Suprapubic skin (tissue), 4 donors: ENCODE data around the gene SNRNP27. TPM values are rescaled to one million over a fixed set of nuclear protein-coding genes. Genes with fewer than 3 reads are reported as not detected.

ENCODE experiments used
- DNase-seq, 2 donors: peaks; one replicate each; pipeline ENCODE4 v3.0.0-alpha.2; 2019; ENCODE audit warnings: low spot score in 2 of 2
- H3K27ac ChIP-seq: fragments of 200-600 bp; sonication (generic); one replicate; pipeline ENCODE4 v1.5.1; 2019
- H3K27me3 ChIP-seq: fragments of 200-600 bp; sonication (generic); one replicate; pipeline ENCODE4 v1.5.1; 2019
- H3K36me3 ChIP-seq: fragments of 200-600 bp; sonication (generic); one replicate; pipeline ENCODE4 v1.5.1; 2019
- H3K4me1 ChIP-seq: fragments of 200-600 bp; sonication (generic); one replicate; pipeline ENCODE4 v1.5.1; 2019
- H3K4me3 ChIP-seq: fragments of 200-600 bp; sonication (generic); one replicate; pipeline ENCODE4 v1.5.1; 2019; ENCODE audit warnings: mild to moderate bottlenecking
- H3K9me3 ChIP-seq: fragments of 200-600 bp; sonication (generic); one replicate; pipeline ENCODE4 v1.5.1; 2019
- CTCF ChIP-seq, 2 donors: fragments of 200-600 bp in 1 of 2; fragments of 450-650 bp in 1 of 2; sonication (generic) in 1 of 2; IDR thresholded peaks; one replicate each; pipeline ENCODE4 v1.5.1; 2016 to 2019; ENCODE audit warnings: antibody characterized with exemption in 2 of 2, mild to moderate bottlenecking in 1 of 2, moderate library complexity in 1 of 2
- EP300 ChIP-seq: sonication (generic); formaldehyde crosslinking; IDR thresholded peaks from one replicate; pipeline ENCODE4 v1.6.1; 2017; ENCODE audit warnings: antibody characterized with exemption
- POLR2A ChIP-seq, 2 donors: fragments of 450-650 bp; IDR thresholded peaks; one replicate each; pipeline ENCODE4 v1.6.1; 2017; ENCODE audit warnings: antibody characterized with exemption in 2 of 2, mild to moderate bottlenecking in 2 of 2, moderate library complexity in 2 of 2
- POLR2AphosphoS5 ChIP-seq, 3 donors: sonication (generic); formaldehyde crosslinking; IDR thresholded peaks; one replicate each; pipeline ENCODE4 v1.6.1; 2017; ENCODE audit warnings: antibody characterized with exemption in 3 of 3
- WGBS: methylation state at CpG from one replicate; pipeline ENCODE4 v1.1.5; 2018; 5-methylcytosine and 5-hydroxymethylcytosine counted together
- total RNA-seq, 4 donors: library from RNA; depleted of rRNA; stranded (reverse); fragments of >200 nt; gene quantifications; one replicate each; pipeline ENCODE4 v1.1.0, GENCODE V29; 2016

The SNRNP27 gene
- total RNA-seq, 4 donors from 2014 or later: 54.4 to 84.4 (median 64.4) TPM

GRCh38 chr2:69917852-69918251 is 24.1 kb downstream of the SNRNP27 start:
- no peaks in the 10 kb centered on the region for H3K27me3 ChIP-seq
- H3K36me3 ChIP-seq: peaks cover 33% of the 10 kb centered on the region
- H3K4me3 ChIP-seq: no peak overlapping the region
- DNase-seq: no peak
- TF ChIP-seq POLR2A (IDR thresholded peaks at IDR 0.05): no peak
- TF ChIP-seq EP300: no peak
- no peak overlapping the region for H3K27ac ChIP-seq
- 49% methylated on average over 3 of the region's 3 CpGs for WGBS
- H3K9me3 ChIP-seq: no peaks in the 10 kb centered on the region
- peaks cover 41% of the 10 kb centered on the region for H3K4me1 ChIP-seq

- H3K36me3 ChIP-seq: peaks cover 39% of the 10 kb centered on the region
- TF ChIP-seq POLR2A (IDR thresholded peaks at IDR 0.05) (no peak), POLR2AphosphoS5 (IDR thresholded peaks at IDR 0.05) (no peak), EP300 (no peak), CTCF (IDR thresholded peaks at IDR 0.05) (no peak)
- 49% methylated on average over 3 of the region's 3 CpGs for WGBS
- no peak for DNase-seq
- H3K4me3 ChIP-seq: no peak overlapping the region
- H3K4me1 ChIP-seq: peaks cover 40% of the 10 kb centered on the region
- H3K9me3 ChIP-seq: no peaks in the 10 kb centered on the region
- H3K27me3 ChIP-seq: no peaks in the 10 kb centered on the region
- H3K27ac ChIP-seq: no peak overlapping the region
Observed at GRCh38 chr2:69918401-69918800, 24.6 kb downstream of the SNRNP27 start.

DNA sequence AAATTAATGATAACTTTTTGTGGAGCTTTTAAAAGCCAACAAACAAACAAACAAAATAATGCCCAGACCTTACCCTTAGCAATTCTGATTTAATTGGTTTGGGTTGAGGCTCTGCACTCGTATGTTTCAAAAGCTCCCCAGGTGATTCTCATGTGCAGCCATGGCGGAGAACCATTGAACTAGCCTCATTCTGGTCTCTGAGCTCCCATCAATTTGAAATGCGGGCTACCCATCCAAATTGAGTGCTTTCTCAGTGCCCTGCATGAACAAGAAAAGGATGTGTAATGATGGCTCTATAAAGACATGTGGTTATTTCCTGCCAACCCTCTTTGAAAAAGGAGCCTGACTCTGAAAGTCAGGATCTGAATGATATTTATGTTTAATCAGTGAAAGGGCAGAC is 29.4 kb downstream of the SNRNP27 start:
- no peak overlapping the region for H3K4me3 ChIP-seq
- H3K36me3 ChIP-seq: peaks cover 39% of the 10 kb centered on the region
- H3K9me3 ChIP-seq: no peaks in the 10 kb centered on the region
- no peaks in the 10 kb centered on the region for H3K27me3 ChIP-seq
- 100% methylated on average over 3 of the region's 3 CpGs for WGBS
- DNase-seq: no peak
- H3K27ac ChIP-seq: no peak overlapping the region
- TF ChIP-seq POLR2A (IDR thresholded peaks at IDR 0.05): no peak
- TF ChIP-seq POLR2AphosphoS5 (IDR thresholded peaks at IDR 0.05): no peak
- no peak for TF ChIP-seq CTCF (IDR thresholded peaks at IDR 0.05)
- no peak for TF ChIP-seq EP300
- H3K4me1 ChIP-seq: peaks cover 5% of the 10 kb centered on the region

- no peak for TF ChIP-seq POLR2AphosphoS5 (IDR thresholded peaks at IDR 0.05)
- TF ChIP-seq POLR2A (IDR thresholded peaks at IDR 0.05): no peak
- no peak for TF ChIP-seq CTCF (IDR thresholded peaks at IDR 0.05)
- no peak for TF ChIP-seq EP300
- DNase-seq: no peak
- Histone ChIP-seq H3K27me3 (no peaks in the 10 kb centered on the region), H3K27ac (no peak overlapping the region), H3K9me3 (no peaks in the 10 kb centered on the region), H3K4me1 (no peaks in the 10 kb centered on the region), H3K4me3 (no peak overlapping the region), H3K36me3 (peaks cover 20% of the 10 kb centered on the region)
- WGBS: 76% methylated on average over 3 of the region's 3 CpGs
Observed at GRCh38 chr2:69926849-69927515, 33.2 kb downstream of the SNRNP27 start.

GRCh38 chr2:69931832-69932595 is 38.3 kb downstream of the SNRNP27 start:
- no peak overlapping the region for H3K27ac ChIP-seq
- H3K4me1 ChIP-seq: peaks cover 5% of the 10 kb centered on the region
- no peaks in the 10 kb centered on the region for H3K27me3 ChIP-seq
- no peak for DNase-seq
- no peaks in the 10 kb centered on the region for H3K9me3 ChIP-seq
- peaks cover 19% of the 10 kb centered on the region for H3K36me3 ChIP-seq
- 88% methylated on average over 7 of the region's 7 CpGs for WGBS
- TF ChIP-seq EP300: no peak
- TF ChIP-seq CTCF (IDR thresholded peaks at IDR 0.05): no peak
- TF ChIP-seq POLR2A (IDR thresholded peaks at IDR 0.05): no peak
- TF ChIP-seq POLR2AphosphoS5 (IDR thresholded peaks at IDR 0.05): no peak
- H3K4me3 ChIP-seq: no peak overlapping the region
